ENCODE results near the gene KRTCAP2.

DNA sequence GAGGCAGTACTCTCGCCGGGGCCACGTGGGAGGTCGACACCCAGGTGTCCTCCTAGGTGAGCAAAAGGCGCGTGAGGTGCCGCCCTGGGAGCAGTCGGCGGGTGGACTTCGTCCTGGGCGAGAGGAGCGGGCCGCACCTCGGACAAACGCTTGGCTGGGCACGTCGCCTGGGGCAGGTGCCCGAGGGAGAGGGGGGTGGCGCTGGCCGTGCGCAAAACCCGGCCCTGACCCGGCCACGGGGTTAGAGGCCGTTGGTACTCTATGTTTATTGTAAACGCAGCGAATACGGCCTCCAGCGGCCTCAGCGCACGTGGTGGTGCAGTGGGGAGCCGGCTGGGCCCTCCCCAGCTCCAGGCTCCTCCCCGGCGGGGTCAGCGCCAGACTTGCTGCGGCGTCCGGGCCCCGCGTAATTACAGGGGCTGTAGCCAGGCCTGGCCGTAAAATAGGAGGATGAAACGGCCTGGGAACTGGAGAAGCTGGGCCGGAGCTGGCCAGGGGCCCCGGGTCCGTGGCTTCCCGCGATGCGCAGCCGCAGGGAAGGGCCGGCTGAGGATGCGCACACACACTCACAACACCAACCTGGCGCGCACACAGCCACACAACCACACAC lies 47.1 kb downstream of the KRTCAP2 start:
- TF ChIP-seq POLR2A (IDR thresholded peaks at IDR 0.05; ENCODE audit: low read depth, low read length) (no peak), HDAC2 (IDR thresholded peaks at IDR 0.05) (no peak), ZBED1 (IDR thresholded peaks at IDR 0.05; ENCODE audit: borderline replicate concordance) (no peak), EZH2 (IDR thresholded peaks at IDR 0.05; ENCODE audit: borderline replicate concordance, control insufficient read depth, low read depth, low read length) (no peak), CEBPB (IDR thresholded peaks at IDR 0.05; ENCODE audit: borderline replicate concordance in 1 of 2, low read depth in 2 of 2, low read length in 2 of 2) (no peak), TCF3 (IDR thresholded peaks at IDR 0.05; ENCODE audit: borderline replicate concordance, insufficient read depth, low read depth, low read length) (no peak), SP1 (IDR thresholded peaks at IDR 0.05; ENCODE audit: low read depth, low read length) (no peak)
- TF ChIP-seq, protein P1, sequence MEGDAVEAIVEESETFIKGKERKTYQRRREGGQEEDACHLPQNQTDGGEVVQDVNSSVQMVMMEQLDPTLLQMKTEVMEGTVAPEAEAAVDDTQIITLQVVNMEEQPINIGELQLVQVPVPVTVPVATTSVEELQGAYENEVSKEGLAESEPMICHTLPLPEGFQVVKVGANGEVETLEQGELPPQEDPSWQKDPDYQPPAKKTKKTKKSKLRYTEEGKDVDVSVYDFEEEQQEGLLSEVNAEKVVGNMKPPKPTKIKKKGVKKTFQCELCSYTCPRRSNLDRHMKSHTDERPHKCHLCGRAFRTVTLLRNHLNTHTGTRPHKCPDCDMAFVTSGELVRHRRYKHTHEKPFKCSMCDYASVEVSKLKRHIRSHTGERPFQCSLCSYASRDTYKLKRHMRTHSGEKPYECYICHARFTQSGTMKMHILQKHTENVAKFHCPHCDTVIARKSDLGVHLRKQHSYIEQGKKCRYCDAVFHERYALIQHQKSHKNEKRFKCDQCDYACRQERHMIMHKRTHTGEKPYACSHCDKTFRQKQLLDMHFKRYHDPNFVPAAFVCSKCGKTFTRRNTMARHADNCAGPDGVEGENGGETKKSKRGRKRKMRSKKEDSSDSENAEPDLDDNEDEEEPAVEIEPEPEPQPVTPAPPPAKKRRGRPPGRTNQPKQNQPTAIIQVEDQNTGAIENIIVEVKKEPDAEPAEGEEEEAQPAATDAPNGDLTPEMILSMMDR (IDR thresholded peaks at IDR 0.05 in 2 of 3, conservative IDR thresholded peaks at IDR 0.05 in 1 of 3; ENCODE audit: control insufficient read depth in 2 of 3, extremely low read depth in 1 of 3, insufficient read depth in 1 of 3, low read depth in 3 of 3, low read length in 3 of 3) = no peak

Data from GM12878 (cell line).